ENCODE results near the gene PTPRK. TPM values are rescaled to one million over a fixed set of nuclear protein-coding genes. Genes with fewer than 3 reads are reported as not detected.

PTPRK gene
- total and polyA plus RNA-seq, 4 donors = 8.2 to 224 (median 42.9) TPM

DNA sequence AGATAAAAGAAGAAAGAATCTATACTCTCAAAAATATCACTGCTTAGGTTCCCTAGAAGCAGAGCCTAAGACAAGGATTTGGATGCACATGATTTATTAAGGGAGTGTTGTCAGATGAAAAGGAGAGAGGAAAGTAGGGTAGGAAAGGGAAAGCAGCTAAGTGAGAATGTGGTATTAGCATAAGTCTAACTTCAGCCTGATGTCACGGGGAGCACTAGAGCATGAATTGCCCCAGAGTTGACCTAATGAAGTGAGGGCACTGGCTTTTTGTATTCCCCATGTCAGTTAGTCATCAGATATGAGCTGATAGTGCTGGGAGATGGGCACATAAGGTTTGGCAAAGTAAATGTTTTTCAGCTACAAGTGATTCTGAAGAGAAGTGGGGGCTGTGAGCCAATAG is 490.6 kb downstream of the PTPRK start:
- DNase-seq = no peak

DNA sequence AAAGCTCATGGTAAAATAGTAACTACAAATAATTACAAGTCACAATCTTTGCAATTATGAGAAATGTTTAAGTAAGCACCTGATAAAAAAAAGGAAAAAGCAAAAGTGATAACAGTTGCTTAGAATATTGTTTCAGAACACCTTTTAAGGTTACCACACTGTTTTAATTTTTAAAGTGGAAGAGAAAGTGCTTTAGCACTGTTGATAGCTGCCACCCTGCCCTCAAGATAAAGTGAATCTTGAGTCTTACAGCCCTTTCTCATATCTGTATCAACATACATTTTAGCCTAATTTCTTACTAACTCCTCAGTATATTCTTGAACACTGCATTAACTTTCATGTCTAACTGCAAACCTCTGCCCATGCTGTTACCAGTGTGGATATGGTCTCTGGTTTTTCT is 492.2 kb downstream of the PTPRK start:
- H3K27ac ChIP-seq (ENCODE audit: low read depth in 1 of 2, low read length in 1 of 2) = no peak overlapping the region
- no peak for DNase-seq
- no peak overlapping the region for H3K9ac ChIP-seq (ENCODE audit: insufficient read depth in 1 of 2, low read length in 2 of 2)
- TF ChIP-seq, protein P1, sequence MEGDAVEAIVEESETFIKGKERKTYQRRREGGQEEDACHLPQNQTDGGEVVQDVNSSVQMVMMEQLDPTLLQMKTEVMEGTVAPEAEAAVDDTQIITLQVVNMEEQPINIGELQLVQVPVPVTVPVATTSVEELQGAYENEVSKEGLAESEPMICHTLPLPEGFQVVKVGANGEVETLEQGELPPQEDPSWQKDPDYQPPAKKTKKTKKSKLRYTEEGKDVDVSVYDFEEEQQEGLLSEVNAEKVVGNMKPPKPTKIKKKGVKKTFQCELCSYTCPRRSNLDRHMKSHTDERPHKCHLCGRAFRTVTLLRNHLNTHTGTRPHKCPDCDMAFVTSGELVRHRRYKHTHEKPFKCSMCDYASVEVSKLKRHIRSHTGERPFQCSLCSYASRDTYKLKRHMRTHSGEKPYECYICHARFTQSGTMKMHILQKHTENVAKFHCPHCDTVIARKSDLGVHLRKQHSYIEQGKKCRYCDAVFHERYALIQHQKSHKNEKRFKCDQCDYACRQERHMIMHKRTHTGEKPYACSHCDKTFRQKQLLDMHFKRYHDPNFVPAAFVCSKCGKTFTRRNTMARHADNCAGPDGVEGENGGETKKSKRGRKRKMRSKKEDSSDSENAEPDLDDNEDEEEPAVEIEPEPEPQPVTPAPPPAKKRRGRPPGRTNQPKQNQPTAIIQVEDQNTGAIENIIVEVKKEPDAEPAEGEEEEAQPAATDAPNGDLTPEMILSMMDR (IDR thresholded peaks at IDR 0.05; ENCODE audit: control extremely low read depth, extremely low read depth) = no peak
- no peaks in the 10 kb centered on the region for H3K4me1 ChIP-seq (ENCODE audit: control insufficient read depth in 5 of 5, insufficient read depth in 5 of 5, low read length in 5 of 5)
- H3K4me3 ChIP-seq = no peak overlapping the region
- peaks cover 0 to 5% (median 0%) of the 10 kb centered on the region in 4 donors for H3K36me3 ChIP-seq (ENCODE audit: control insufficient read depth in 4 of 4, insufficient read depth in 4 of 4, low read length in 4 of 4)
- no peaks in the 10 kb centered on the region for H3K27me3 ChIP-seq (ENCODE audit: control insufficient read depth in 3 of 3, insufficient read depth in 3 of 3, low read length in 2 of 3)
- no peaks in the 10 kb centered on the region for H3K9me3 ChIP-seq (ENCODE audit: control insufficient read depth in 4 of 4, insufficient read depth in 3 of 4, low read length in 3 of 4)
- ATAC-seq (ENCODE audit: insufficient read depth, low FRiP score) = no peak

More for the DNA sequence above, 490.6 kb downstream of the PTPRK start:
- no peaks in the 10 kb centered on the region for H3K27me3 ChIP-seq (ENCODE audit: control insufficient read depth in 3 of 3, insufficient read depth in 3 of 3, low read length in 2 of 3)
- peaks cover 0 to 5% (median 0%) of the 10 kb centered on the region in 4 donors for H3K36me3 ChIP-seq (ENCODE audit: control insufficient read depth in 4 of 4, insufficient read depth in 4 of 4, low read length in 4 of 4)
- H3K9me3 ChIP-seq (ENCODE audit: control insufficient read depth in 4 of 4, insufficient read depth in 3 of 4, low read length in 3 of 4) = no peaks in the 10 kb centered on the region
- no peaks in the 10 kb centered on the region for H3K4me1 ChIP-seq (ENCODE audit: control insufficient read depth in 5 of 5, insufficient read depth in 5 of 5, low read length in 5 of 5)
- TF ChIP-seq, protein P1 (IDR thresholded peaks at IDR 0.05; ENCODE audit: control extremely low read depth, extremely low read depth) = no peak
- no peak for ATAC-seq (ENCODE audit: insufficient read depth, low FRiP score)
- no peak overlapping the region for H3K9ac ChIP-seq (ENCODE audit: insufficient read depth in 1 of 2, low read length in 2 of 2)
- WGBS, 2 donors = 92 to 99% methylated on average over 1 of the region's 1 CpG
- H3K27ac ChIP-seq (ENCODE audit: low read depth in 1 of 2, low read length in 1 of 2) = no peak overlapping the region
- H3K4me3 ChIP-seq = no peak overlapping the region

DNA sequence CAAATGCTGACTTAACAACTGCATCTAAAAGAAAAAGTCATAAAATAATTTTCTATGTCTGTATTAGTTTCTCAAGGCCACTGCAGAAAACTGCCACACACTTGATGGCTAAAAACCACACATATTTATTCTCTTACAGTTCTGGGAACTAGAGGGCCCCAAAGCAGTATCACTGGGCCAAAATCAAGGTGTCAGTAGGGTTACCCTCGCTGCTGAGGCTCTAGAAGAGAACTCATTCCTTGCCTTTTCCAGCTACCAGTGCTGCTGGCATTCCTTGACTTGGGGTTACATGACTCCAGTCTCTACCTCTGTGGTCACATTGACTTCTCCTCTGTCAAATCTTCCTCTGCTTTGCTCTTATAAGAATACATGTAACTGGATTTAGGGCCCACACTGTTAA is 494.9 kb downstream of the PTPRK start:
- 75 to 76% methylated on average over 1 of the region's 1 CpG for WGBS, 2 donors
- Histone ChIP-seq H3K4me3 (no peak overlapping the region), H3K36me3 (ENCODE audit: control insufficient read depth in 4 of 4, insufficient read depth in 4 of 4, low read length in 4 of 4) (no peaks in the 10 kb centered on the region), H3K9ac (ENCODE audit: insufficient read depth in 1 of 2, low read length in 2 of 2) (no peak overlapping the region), H3K27ac (ENCODE audit: low read depth in 1 of 2, low read length in 1 of 2) (no peak overlapping the region), H3K4me1 (ENCODE audit: control insufficient read depth in 5 of 5, insufficient read depth in 5 of 5, low read length in 5 of 5) (no peaks in the 10 kb centered on the region), H3K27me3 (ENCODE audit: control insufficient read depth in 3 of 3, insufficient read depth in 3 of 3, low read length in 2 of 3) (no peaks in the 10 kb centered on the region), H3K9me3 (ENCODE audit: control insufficient read depth in 4 of 4, insufficient read depth in 3 of 4, low read length in 3 of 4) (no peaks in the 10 kb centered on the region)
- no peak for ATAC-seq (ENCODE audit: insufficient read depth, low FRiP score)
- TF ChIP-seq, protein P1 (IDR thresholded peaks at IDR 0.05; ENCODE audit: control extremely low read depth, extremely low read depth) = no peak
- DNase-seq = no peak

DNA sequence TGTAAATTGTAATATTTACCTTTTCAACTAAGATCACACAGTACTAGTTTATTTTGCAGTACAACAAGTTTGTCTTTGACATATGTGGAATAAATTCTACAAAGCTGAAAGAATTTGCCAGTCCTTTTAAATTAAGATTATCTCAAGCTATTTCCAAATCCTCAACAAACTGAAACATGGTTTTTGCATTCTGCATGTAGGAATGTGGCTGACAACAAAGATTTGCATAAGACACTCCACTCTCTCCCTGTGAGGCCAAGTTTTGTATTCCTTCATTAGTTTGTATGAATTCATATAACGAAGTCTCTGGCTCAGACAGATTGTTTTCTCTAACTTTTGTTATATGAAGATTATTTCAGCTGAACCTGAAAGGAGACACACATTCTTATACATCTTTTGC is 495.4 kb downstream of the PTPRK start:
- H3K27me3 ChIP-seq (ENCODE audit: control insufficient read depth in 3 of 3, insufficient read depth in 3 of 3, low read length in 2 of 3) = no peaks in the 10 kb centered on the region
- no peaks in the 10 kb centered on the region for H3K36me3 ChIP-seq (ENCODE audit: control insufficient read depth in 4 of 4, insufficient read depth in 4 of 4, low read length in 4 of 4)
- DNase-seq (no peak), ATAC-seq (ENCODE audit: insufficient read depth, low FRiP score) (no peak)
- TF ChIP-seq, protein P1 (IDR thresholded peaks at IDR 0.05; ENCODE audit: control extremely low read depth, extremely low read depth) = no peak
- H3K4me1 ChIP-seq (ENCODE audit: control insufficient read depth in 5 of 5, insufficient read depth in 5 of 5, low read length in 5 of 5) = no peaks in the 10 kb centered on the region
- no peak overlapping the region for H3K4me3 ChIP-seq
- 90 to 93% methylated on average over 1 of the region's 1 CpG for WGBS, 2 donors
- H3K9me3 ChIP-seq (ENCODE audit: control insufficient read depth in 4 of 4, insufficient read depth in 3 of 4, low read length in 3 of 4) = no peaks in the 10 kb centered on the region
- no peak overlapping the region for H3K9ac ChIP-seq (ENCODE audit: insufficient read depth in 1 of 2, low read length in 2 of 2)
- H3K27ac ChIP-seq (ENCODE audit: low read depth in 1 of 2, low read length in 1 of 2) = no peak overlapping the region

All from lung (tissue), 12 donors.